ENCODE data around the gene TRIM51.
"Not testable (repeated sequence)": the region's sequence is repeated elsewhere in the genome, so short reads cannot be mapped to it uniquely, and the experiment has no call there.

The TRIM51 gene

GRCh38 chr11:55882997-55883396 is at the start of gene TRIM51:
Gene TRIM51, plus strand, starts transcription at chr11:55883297. Its CDS starts 2,132 bp downstream, at chr11:55885429.
- H3K36me3 ChIP-seq (ENCODE audit: control insufficient read depth, insufficient read depth, low read length); H3K27me3 ChIP-seq (ENCODE audit: control insufficient read depth, insufficient read depth, low read length); H3K9ac ChIP-seq (ENCODE audit: low read depth, low read length); H3K27ac ChIP-seq (ENCODE audit: low read depth, low read length); H3K4me1 ChIP-seq (ENCODE audit: control insufficient read depth, insufficient read depth, low read length); H3K4me3 ChIP-seq (ENCODE audit: low read depth, low read length): not testable (repeated sequence)
- peaks cover 22% of the 10 kb centered on the region for H3K9me3 ChIP-seq (ENCODE audit: control insufficient read depth, insufficient read depth, low read length)

- no peak within 1 kb of the TSS for H3K4me3 ChIP-seq (ENCODE audit: low read depth, low read length)
- peaks cover 76% of the 10 kb centered on the region for H3K9me3 ChIP-seq (ENCODE audit: control insufficient read depth, insufficient read depth, low read length)
- H3K27me3 ChIP-seq (ENCODE audit: control insufficient read depth, insufficient read depth, low read length), result no peaks in the 10 kb centered on the region
These were observed 44.6 kb upstream of the TRIM51 start, which contains the start of gene OR5D16 for GRCh38 chr11:55838452-55838851. Gene OR5D16, plus strand, starts transcription at chr11:55838752. Its CDS starts 0 bp downstream, at chr11:55838752.

DNA sequence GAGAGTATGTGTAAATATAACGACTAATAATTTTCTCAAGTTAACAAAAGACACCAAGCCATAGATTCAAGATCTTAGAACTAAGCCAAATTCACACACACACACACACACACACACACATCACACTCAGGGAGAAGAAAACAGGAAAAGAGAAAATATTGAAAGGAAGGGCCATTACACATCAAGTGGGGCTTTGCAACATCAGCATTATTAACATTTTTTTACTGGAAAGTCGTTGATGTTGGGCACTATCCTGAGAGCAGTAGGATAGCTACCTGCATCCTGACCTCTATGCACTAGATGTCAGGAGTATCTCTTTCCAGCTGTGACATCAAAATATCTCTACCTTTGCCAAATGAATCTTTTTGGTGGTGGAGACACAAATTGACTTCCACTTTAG is 35.6 kb upstream of the TRIM51 start:
- Histone ChIP-seq H3K4me1 (ENCODE audit: control insufficient read depth, insufficient read depth, low read length) (no peaks in the 10 kb centered on the region), H3K9ac (ENCODE audit: low read depth, low read length) (no peak overlapping the region), H3K27me3 (ENCODE audit: control insufficient read depth, insufficient read depth, low read length) (no peaks in the 10 kb centered on the region), H3K36me3 (ENCODE audit: control insufficient read depth, insufficient read depth, low read length) (no peaks in the 10 kb centered on the region), H3K27ac (ENCODE audit: low read depth, low read length) (no peak overlapping the region), H3K9me3 (ENCODE audit: control insufficient read depth, insufficient read depth, low read length) (peaks cover 79% of the 10 kb centered on the region), H3K4me3 (ENCODE audit: low read depth, low read length) (no peak overlapping the region; the same call in 1 of the 2 replicates)

More at GRCh38 chr11:55838452-55838851, 44.6 kb upstream of the TRIM51 start, which contains the start of gene OR5D16:
- Histone ChIP-seq H3K4me1 (ENCODE audit: control insufficient read depth, insufficient read depth, low read length) (no peaks in the 10 kb centered on the region), H3K36me3 (ENCODE audit: control insufficient read depth, insufficient read depth, low read length) (no peaks in the 10 kb centered on the region), H3K27ac (ENCODE audit: low read depth, low read length) (no peak within 1 kb of the TSS), H3K9ac (ENCODE audit: low read depth, low read length) (no peak within 1 kb of the TSS)

GRCh38 chr11:55849037-55849436 is 34.1 kb upstream of the TRIM51 start:
- H3K4me1 ChIP-seq (ENCODE audit: control insufficient read depth, insufficient read depth, low read length), result no peaks in the 10 kb centered on the region
- no peak overlapping the region for H3K9ac ChIP-seq (ENCODE audit: low read depth, low read length)
- H3K27ac ChIP-seq (ENCODE audit: low read depth, low read length), result no peak overlapping the region
- no peaks in the 10 kb centered on the region for H3K27me3 ChIP-seq (ENCODE audit: control insufficient read depth, insufficient read depth, low read length)
- H3K36me3 ChIP-seq (ENCODE audit: control insufficient read depth, insufficient read depth, low read length), result no peaks in the 10 kb centered on the region
- no peak overlapping the region for H3K4me3 ChIP-seq (ENCODE audit: low read depth, low read length)
- peaks cover 88% of the 10 kb centered on the region for H3K9me3 ChIP-seq (ENCODE audit: control insufficient read depth, insufficient read depth, low read length)

- Histone ChIP-seq H3K27ac (ENCODE audit: low read depth, low read length) (no peak overlapping the region), H3K4me3 (ENCODE audit: low read depth, low read length) (no peak overlapping the region), H3K9ac (ENCODE audit: low read depth, low read length) (no peak overlapping the region), H3K4me1 (ENCODE audit: control insufficient read depth, insufficient read depth, low read length) (no peaks in the 10 kb centered on the region), H3K27me3 (ENCODE audit: control insufficient read depth, insufficient read depth, low read length) (no peaks in the 10 kb centered on the region), H3K36me3 (ENCODE audit: control insufficient read depth, insufficient read depth, low read length) (no peaks in the 10 kb centered on the region), H3K9me3 (ENCODE audit: control insufficient read depth, insufficient read depth, low read length) (peaks cover 87% of the 10 kb centered on the region)
These were observed 31.0 kb upstream of the TRIM51 start for GRCh38 chr11:55852141-55852540.

DNA sequence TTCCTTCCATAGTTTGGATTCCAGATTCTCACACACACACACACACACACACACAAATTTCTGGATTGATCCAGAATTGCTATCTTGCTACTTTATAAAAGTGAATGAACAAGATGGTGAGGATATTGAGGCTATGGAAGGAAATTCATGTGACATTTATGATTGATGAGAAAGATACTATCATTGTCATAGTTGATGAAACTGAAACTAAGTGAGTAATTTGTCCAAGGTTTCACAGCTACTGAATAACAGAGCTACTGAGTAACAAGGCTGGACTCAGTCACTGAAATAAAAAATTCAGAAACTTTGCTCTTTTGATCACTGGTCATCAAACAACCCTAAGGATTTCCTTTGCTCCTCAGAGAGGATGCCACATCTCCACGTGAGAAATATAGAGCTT is 28.4 kb upstream of the TRIM51 start:
- peaks cover 90% of the 10 kb centered on the region for H3K9me3 ChIP-seq (ENCODE audit: control insufficient read depth, insufficient read depth, low read length)
- H3K4me3 ChIP-seq (ENCODE audit: low read depth, low read length), result no peak overlapping the region
- no peaks in the 10 kb centered on the region for H3K4me1 ChIP-seq (ENCODE audit: control insufficient read depth, insufficient read depth, low read length)
- no peaks in the 10 kb centered on the region for H3K36me3 ChIP-seq (ENCODE audit: control insufficient read depth, insufficient read depth, low read length)
- H3K27me3 ChIP-seq (ENCODE audit: control insufficient read depth, insufficient read depth, low read length), result no peaks in the 10 kb centered on the region
- no peak overlapping the region for H3K9ac ChIP-seq (ENCODE audit: low read depth, low read length)
- no peak overlapping the region for H3K27ac ChIP-seq (ENCODE audit: low read depth, low read length)

GRCh38 chr11:55867354-55867753 is 15.7 kb upstream of the TRIM51 start:
- not testable (repeated sequence) for H3K36me3 ChIP-seq (ENCODE audit: control insufficient read depth, insufficient read depth, low read length); H3K27me3 ChIP-seq (ENCODE audit: control insufficient read depth, insufficient read depth, low read length); H3K9ac ChIP-seq (ENCODE audit: low read depth, low read length); H3K27ac ChIP-seq (ENCODE audit: low read depth, low read length); H3K4me3 ChIP-seq (ENCODE audit: low read depth, low read length); H3K4me1 ChIP-seq (ENCODE audit: control insufficient read depth, insufficient read depth, low read length)
- H3K9me3 ChIP-seq (ENCODE audit: control insufficient read depth, insufficient read depth, low read length), result peaks cover 27% of the 10 kb centered on the region; the same call in 1 of the 2 replicates

- H3K4me1 ChIP-seq (ENCODE audit: control insufficient read depth, insufficient read depth, low read length); H3K4me3 ChIP-seq (ENCODE audit: low read depth, low read length); H3K27ac ChIP-seq (ENCODE audit: low read depth, low read length); H3K9ac ChIP-seq (ENCODE audit: low read depth, low read length); H3K27me3 ChIP-seq (ENCODE audit: control insufficient read depth, insufficient read depth, low read length); H3K36me3 ChIP-seq (ENCODE audit: control insufficient read depth, insufficient read depth, low read length): not testable (repeated sequence)
- peaks cover 29% of the 10 kb centered on the region for H3K9me3 ChIP-seq (ENCODE audit: control insufficient read depth, insufficient read depth, low read length)
These were observed 10.4 kb upstream of the TRIM51 start for GRCh38 chr11:55872731-55873130.

- H3K27ac ChIP-seq (ENCODE audit: low read depth, low read length); H3K4me3 ChIP-seq (ENCODE audit: low read depth, low read length); H3K36me3 ChIP-seq (ENCODE audit: control insufficient read depth, insufficient read depth, low read length); H3K27me3 ChIP-seq (ENCODE audit: control insufficient read depth, insufficient read depth, low read length); H3K9ac ChIP-seq (ENCODE audit: low read depth, low read length); H3K4me1 ChIP-seq (ENCODE audit: control insufficient read depth, insufficient read depth, low read length): not testable (repeated sequence)
- H3K9me3 ChIP-seq (ENCODE audit: control insufficient read depth, insufficient read depth, low read length), result peaks cover 30% of the 10 kb centered on the region
These were observed 10.0 kb upstream of the TRIM51 start for GRCh38 chr11:55873146-55873545.

- not testable (repeated sequence) for H3K27ac ChIP-seq (ENCODE audit: low read depth, low read length); H3K27me3 ChIP-seq (ENCODE audit: control insufficient read depth, insufficient read depth, low read length); H3K4me1 ChIP-seq (ENCODE audit: control insufficient read depth, insufficient read depth, low read length); H3K9ac ChIP-seq (ENCODE audit: low read depth, low read length); H3K4me3 ChIP-seq (ENCODE audit: low read depth, low read length); H3K36me3 ChIP-seq (ENCODE audit: control insufficient read depth, insufficient read depth, low read length)
- H3K9me3 ChIP-seq (ENCODE audit: control insufficient read depth, insufficient read depth, low read length), result peaks cover 20% of the 10 kb centered on the region
These were observed 1.9 kb downstream of the TRIM51 start for GRCh38 chr11:55884995-55885394.

DNA sequence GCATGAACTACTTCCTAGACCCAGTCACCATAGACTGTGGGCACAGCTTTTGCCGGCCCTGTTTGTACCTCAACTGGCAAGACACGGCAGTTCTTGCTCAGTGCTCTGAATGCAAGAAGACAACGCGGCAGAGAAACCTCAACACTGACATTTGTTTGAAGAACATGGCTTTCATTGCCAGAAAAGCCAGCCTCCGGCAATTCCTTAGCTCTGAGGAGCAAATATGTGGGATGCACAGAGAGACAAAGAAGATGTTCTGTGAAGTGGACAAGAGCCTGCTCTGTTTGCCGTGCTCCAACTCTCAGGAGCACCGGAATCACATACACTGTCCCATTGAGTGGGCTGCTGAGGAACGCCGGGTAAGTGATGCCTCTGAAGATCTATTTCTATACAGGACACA is 2.4 kb downstream of the TRIM51 start:
- H3K4me3 ChIP-seq (ENCODE audit: low read depth, low read length); H3K36me3 ChIP-seq (ENCODE audit: control insufficient read depth, insufficient read depth, low read length); H3K9ac ChIP-seq (ENCODE audit: low read depth, low read length); H3K27me3 ChIP-seq (ENCODE audit: control insufficient read depth, insufficient read depth, low read length); H3K4me1 ChIP-seq (ENCODE audit: control insufficient read depth, insufficient read depth, low read length); H3K27ac ChIP-seq (ENCODE audit: low read depth, low read length): not testable (repeated sequence)
- peaks cover 17% of the 10 kb centered on the region for H3K9me3 ChIP-seq (ENCODE audit: control insufficient read depth, insufficient read depth, low read length)

DNA sequence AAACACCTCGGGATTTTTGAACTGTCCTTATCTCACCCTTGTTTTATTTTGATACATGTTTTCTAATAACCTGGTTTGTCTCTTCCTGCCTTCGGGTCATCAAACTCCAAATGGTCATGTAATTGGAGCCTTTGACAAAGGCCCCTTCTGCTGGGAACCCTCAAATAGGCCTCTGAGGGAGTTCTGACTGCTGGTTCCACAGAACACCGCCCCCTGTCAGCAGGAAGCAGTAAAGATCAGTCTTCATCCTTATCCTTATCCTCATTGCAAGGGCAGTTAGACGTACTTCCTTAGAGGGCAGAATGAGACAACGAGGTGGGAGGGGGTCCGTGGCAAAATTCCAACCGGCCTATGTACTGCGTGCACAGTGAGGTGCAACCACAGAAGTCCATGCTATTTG is 12.1 kb downstream of the TRIM51 start:
- Histone ChIP-seq H3K27ac (ENCODE audit: low read depth, low read length) (no peak overlapping the region), H3K27me3 (ENCODE audit: control insufficient read depth, insufficient read depth, low read length) (no peaks in the 10 kb centered on the region), H3K9me3 (ENCODE audit: control insufficient read depth, insufficient read depth, low read length) (peaks cover 40% of the 10 kb centered on the region), H3K4me3 (ENCODE audit: low read depth, low read length) (no peak overlapping the region), H3K9ac (ENCODE audit: low read depth, low read length) (no peak overlapping the region), H3K4me1 (ENCODE audit: control insufficient read depth, insufficient read depth, low read length) (no peaks in the 10 kb centered on the region), H3K36me3 (ENCODE audit: control insufficient read depth, insufficient read depth, low read length) (no peaks in the 10 kb centered on the region)
